Activated T-helper 1 cell treated with Interleukin-2 at 50 U/mL for 16 hours (primary cell): Measurements from ENCODE around the gene LPP.

ENCODE experiments used
- DNase-seq: peaks from one replicate; pipeline ENCODE4 v3.0.0-alpha.2; 2020; ENCODE audit warnings: low read depth

LPP gene

GRCh38 chr3:188749830-188750229, 595.9 kb downstream of the LPP start:
- DNase-seq, result no peak

GRCh38 chr3:188750617-188751016, 596.7 kb downstream of the LPP start:
- DNase-seq, result no peak

- no peak for DNase-seq
Measured at GRCh38 chr3:188752850-188753249, 598.9 kb downstream of the LPP start.

GRCh38 chr3:188754267-188754666, 600.3 kb downstream of the LPP start:
- no peak for DNase-seq

DNA sequence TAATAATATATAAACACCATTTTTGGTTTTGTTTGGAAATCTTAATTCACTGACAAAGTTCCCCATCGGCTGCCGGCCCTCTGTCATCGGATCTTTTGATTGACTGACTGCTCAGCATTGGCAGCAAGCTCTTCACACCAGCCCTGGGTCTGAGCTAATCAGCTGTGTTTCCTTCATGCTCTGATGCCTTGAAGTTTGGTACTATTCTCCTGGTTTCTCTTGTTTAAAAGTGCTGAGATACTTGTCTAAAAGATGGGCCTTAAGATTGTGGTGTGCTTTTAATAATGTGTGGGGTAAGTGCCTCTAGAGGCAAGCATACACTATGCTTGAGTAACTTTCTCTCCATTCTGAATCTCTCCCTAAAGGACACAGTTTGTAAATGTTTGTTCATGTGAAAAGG, 602.3 kb downstream of the LPP start:
- DNase-seq, result no peak

DNA sequence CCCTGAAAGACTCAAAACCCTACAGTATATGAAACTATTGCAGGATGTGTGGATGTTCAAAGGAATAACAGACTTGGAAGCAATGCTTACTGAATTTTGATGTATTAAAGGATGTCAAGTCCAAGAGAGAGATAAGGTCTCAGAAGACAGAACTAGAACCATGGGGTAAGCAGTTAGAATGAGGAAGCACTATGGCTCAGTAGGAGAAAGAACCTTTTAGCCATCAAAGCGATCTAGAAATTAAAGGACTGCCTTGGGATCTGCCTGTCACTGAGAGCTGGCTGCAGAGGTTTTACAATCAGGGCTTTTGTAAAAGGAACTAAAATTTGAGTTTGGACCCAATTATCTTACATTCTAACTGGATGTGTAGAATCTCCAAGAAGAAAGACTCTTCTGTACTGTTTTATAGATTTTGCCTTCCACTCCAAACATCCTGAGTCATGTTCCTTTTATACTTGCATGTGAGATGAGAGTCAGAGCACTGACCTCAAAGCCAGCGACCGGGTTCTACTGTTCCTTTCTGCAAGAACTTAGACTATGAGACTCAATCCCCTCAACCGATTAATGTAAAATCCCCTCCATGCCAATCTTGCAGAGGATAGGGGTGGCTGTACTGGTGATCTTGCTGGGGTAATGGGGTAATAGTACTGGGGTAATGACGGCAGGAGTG, 605.5 kb downstream of the LPP start:
- no peak for DNase-seq

- no peak for DNase-seq
Measured at GRCh38 chr3:188760408-188760807, 606.5 kb downstream of the LPP start.

GRCh38 chr3:188761439-188761838, 607.5 kb downstream of the LPP start:
- no peak for DNase-seq

DNA sequence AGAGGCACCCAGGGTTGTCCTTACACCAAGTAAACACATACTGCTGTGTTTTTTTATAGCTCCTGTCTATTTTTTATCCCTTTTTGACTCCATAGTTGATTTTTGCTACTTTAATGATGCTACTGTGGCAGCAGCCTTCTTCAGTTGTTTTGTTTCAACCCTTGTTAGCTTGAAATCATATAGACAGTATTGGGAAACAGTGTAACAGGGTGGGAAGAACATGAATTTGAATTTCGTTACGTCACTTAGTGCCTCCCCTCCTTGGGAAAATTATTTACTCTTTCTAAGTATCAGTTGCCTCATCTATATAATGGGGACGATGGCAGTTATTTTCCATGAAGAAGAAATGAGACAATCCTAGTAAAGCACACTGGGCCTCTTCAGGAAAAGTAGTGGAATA, 608.0 kb downstream of the LPP start:
- DNase-seq, result no peak

GRCh38 chr3:188764609-188765008, 610.7 kb downstream of the LPP start:
- DNase-seq, result no peak

DNA sequence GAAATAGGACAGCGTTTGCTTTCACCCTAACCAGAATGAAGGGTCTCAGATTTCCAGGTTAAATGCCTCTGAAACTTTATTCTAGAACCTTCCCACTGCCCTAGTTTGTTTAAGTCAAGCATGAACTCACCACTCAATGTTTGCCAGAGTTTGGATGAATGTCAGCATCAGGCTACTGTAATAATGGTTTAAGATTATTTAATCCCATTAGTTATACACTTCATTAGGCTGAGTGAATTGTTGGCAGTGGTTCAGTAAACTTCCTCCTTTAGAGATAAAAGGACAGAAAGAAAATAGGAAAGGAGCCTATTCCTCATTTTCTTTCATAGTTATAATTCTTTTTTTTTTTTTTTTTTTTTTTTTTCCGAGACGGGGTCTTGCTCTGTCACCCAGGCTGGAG, 615.9 kb downstream of the LPP start:
- no peak for DNase-seq

- DNase-seq, result no peak
Measured at GRCh38 chr3:188772886-188773285, 618.9 kb downstream of the LPP start.

DNA sequence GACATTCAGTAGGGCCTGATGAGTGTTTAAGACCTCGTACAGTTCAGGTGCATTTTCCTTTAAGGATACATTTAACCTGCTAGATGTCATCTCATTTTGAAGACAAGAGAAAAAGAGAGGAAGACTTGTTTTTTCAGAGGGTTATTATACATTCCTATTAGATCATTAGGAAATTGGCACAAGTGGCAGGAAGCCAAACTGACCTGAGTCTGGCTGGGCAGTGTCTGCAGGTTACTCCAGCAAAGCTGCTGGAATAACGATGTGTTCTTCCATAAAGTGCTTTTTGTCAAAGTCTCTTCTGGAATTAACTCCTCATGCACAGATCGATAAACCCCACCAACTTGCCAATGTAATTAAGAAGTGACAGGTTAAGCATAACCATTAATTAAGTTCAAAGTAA, 621.5 kb downstream of the LPP start:
- no peak for DNase-seq

GRCh38 chr3:188776447-188776846, 622.5 kb downstream of the LPP start:
- no peak for DNase-seq

DNA sequence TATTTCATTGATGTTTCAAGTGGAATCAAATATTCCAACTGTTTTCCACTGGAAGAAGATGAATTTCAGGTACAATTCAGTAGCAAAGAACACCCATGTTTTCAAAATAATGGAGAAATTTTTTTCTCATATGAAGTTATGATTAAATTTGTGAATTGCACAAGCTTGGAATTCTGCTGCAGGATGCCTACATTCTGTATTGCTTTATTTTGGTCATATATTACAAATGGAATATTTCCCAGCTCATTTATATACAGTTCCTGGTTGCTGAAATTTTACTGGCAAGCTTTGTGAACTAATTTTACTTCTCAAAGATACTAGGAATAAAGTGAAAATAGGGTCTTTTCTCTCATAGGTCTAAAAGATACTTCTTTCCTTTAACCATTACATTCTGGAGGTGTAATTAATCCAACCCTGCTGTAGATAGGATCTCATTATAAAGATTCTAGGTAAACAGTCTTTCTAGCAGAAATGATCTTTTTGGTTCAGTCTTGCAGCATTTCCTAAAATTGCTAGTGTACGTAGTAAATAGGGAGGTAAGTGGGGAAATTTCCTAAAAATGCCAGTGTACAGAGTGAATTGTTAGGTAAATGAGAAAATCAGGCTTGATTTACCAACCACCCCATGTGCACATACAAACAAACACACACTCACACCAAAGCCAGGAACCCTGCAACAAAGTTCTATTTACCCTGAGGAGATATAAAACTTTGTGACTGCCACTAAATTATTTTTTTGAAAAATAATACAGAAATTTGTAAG, 624.3 kb downstream of the LPP start:
- no peak for DNase-seq

DNA sequence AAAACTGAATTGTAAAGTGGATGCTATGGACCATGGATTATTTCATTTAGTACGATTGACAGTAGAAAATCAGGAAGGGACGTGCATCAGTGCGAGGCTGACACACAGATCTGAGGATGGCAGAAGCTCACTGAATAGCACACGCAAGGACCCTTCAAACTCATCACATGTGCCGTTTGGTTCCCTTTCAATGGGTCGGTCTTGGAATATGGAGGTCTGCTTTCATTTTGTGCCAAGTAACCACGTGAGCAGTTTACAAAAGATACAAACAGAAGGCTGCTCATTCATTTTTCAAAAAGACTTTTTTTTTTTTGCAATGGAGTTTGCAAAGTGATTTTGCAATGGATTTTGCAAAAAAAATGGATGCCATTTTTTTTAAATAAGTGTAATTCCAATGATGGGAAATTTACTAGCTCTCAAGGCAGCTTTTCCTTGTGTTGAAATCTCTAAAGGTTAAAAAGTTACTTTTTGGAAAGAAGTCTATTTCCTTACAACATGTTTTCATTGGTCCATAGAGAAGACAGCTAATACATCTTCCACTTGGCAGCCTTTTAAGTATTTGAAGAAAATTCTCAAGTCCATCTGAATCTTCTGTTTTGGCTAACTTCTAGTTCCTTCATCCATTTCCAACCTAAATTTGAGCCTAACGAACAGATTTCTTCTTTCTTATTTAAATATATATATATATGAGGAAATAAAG, 625.5 kb downstream of the LPP start:
- no peak for DNase-seq

DNA sequence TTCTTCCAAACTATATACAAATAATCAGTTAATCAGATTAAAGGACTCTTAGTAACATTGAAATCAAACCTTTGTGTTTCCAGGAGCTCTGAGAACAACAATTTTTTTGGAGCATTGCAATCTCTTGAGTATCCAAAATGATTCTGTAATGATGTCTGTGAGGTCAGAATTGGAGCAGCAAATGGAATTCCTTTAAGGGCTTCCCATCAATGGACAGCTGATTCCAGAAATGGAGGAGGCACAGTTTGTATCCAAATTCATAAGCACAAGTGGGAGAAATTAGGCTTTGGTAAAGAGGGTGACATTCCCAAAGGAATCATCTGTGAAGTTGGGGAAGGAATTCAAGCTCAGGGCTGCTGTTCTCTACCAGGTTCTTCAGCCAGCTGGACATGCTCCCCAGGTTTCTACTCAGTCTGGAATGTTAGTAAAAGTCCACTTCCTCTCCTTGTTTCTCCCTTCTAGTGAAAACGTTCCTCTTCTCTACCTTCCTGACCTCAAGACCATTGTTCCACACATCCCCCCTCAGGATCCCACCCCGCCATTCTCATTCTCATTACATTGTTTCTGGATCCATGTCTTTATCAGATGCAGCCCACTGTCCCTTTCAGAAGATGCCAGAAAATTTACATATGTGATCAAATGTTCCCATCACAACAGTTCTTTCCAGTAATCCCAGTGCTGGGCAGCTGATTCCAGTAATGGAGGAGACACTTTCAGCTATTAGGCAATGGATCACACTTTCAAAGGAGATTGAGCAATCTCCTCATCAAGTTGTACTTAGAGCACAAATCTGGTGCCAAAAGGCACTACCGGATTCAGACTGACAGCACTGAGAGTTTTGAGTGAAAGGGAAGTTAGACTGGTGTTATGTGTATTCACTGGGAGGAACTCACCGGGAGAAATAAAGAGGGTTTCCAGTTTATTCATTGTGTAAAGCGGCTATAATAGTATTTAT, 626.5 kb downstream of the LPP start:
- no peak for DNase-seq

DNA sequence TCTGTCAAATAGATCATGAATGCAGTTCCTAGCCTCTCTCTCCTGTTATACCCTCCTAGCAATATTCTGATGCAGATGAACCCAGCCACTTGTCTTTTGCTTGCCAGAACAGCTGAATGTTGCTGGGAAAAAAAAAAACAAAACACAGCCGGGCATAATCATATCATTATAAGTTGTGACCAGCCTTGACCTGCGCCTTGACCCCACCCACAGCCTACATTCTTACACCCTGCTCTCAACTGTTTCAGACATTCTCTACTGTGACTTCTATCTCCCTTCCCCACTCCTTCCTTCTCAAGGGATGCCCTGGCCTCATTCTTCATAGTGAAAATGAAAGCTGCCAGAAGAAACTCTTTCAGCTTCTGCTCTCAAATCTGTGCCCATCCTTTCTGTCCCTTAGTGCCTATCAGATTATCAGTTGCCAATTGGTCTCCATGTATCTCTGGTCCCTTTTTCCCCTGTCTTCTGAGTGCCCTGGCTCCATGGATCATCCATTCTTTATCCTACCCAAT, 628.7 kb downstream of the LPP start:
- DNase-seq, result no peak

- DNase-seq, result no peak
Measured at GRCh38 chr3:188786424-188786823, 632.5 kb downstream of the LPP start.

- peak; percentile 1 for DNase-seq
Measured at GRCh38 chr3:188788621-188789081, 634.7 kb downstream of the LPP start.

GRCh38 chr3:188789251-188789650, 635.3 kb downstream of the LPP start:
- no peak for DNase-seq

- no peak for DNase-seq
Measured at GRCh38 chr3:188791311-188791710, 637.4 kb downstream of the LPP start.
